HEK293 (cell line): ENCODE results near the gene LTBP1.

Experiments used
- BCL11B ChIP-seq: fragments of 450-650 bp; formaldehyde crosslinking; IDR thresholded peaks from 2 replicates; pipeline ENCODE4 v1.5.1; 2016; ENCODE audit warnings: low read depth, missing biosample characterization, missing genetic modification characterization
- FEZF1 ChIP-seq: fragments of 450-650 bp; formaldehyde crosslinking; IDR thresholded peaks from 2 replicates; pipeline ENCODE4 v1.5.1; 2016; ENCODE audit warnings: missing biosample characterization, missing genetic modification characterization
- GFI1B ChIP-seq: fragments of 450-650 bp; formaldehyde crosslinking; IDR thresholded peaks from 2 replicates; pipeline ENCODE4 v1.5.1; 2016; ENCODE audit warnings: missing biosample characterization, missing genetic modification characterization
- GLIS1 ChIP-seq: fragments of 450-650 bp; formaldehyde crosslinking; IDR thresholded peaks from 2 replicates; pipeline ENCODE4 v1.5.1; 2016; ENCODE audit warnings: missing biosample characterization, missing genetic modification characterization
- GLIS2 ChIP-seq: fragments of 450-650 bp; formaldehyde crosslinking; IDR thresholded peaks from 2 replicates; pipeline ENCODE4 v1.5.1; 2016; ENCODE audit warnings: missing biosample characterization, missing genetic modification characterization
- HOXD13 ChIP-seq: sonication (generic); formaldehyde crosslinking; IDR thresholded peaks from 2 replicates; pipeline ENCODE4 v1.8.0; 2022; ENCODE audit warnings: missing genetic modification reagents, borderline replicate concordance
- KLF10 ChIP-seq: fragments of 450-650 bp; IDR thresholded peaks from 2 replicates; pipeline ENCODE4 v1.5.1; 2018; ENCODE audit warnings: missing biosample characterization, mild to moderate bottlenecking, missing genetic modification characterization
- KLF8 ChIP-seq: fragments of 450-650 bp; formaldehyde crosslinking; IDR thresholded peaks from 2 replicates; pipeline ENCODE4 v1.5.1; 2016; ENCODE audit warnings: missing biosample characterization, missing genetic modification characterization
- KLF9 ChIP-seq: fragments of 450-650 bp; formaldehyde crosslinking; IDR thresholded peaks from 2 replicates; pipeline ENCODE4 v1.5.1; 2016; ENCODE audit warnings: missing biosample characterization, missing genetic modification characterization, low read depth
- MZF1 ChIP-seq: fragments of 450-650 bp; formaldehyde crosslinking; IDR thresholded peaks from 2 replicates; pipeline ENCODE4 v1.5.1; 2017; ENCODE audit warnings: missing biosample characterization, missing genetic modification characterization, borderline replicate concordance
- OVOL3 ChIP-seq: fragments of 450-650 bp; formaldehyde crosslinking; IDR thresholded peaks from 2 replicates; pipeline ENCODE4 v1.5.1; 2016; ENCODE audit warnings: missing biosample characterization, missing genetic modification characterization
- SETDB1 ChIP-seq: IDR thresholded peaks from one replicate; pipeline ENCODE4 v1.6.1; 2017; ENCODE audit warnings: mild to moderate bottlenecking, low read length, moderate library complexity, mixed read lengths; ENCODE audit not compliant: insufficient read length
- TCF7L2 ChIP-seq: IDR thresholded peaks from 2 replicates; pipeline ENCODE4 v1.6.1; 2011; ENCODE audit warnings: low read depth, mild to moderate bottlenecking, inconsistent platforms, low read length, moderate library complexity, borderline replicate concordance
- ZBTB10 ChIP-seq: fragments of 450-650 bp; formaldehyde crosslinking; IDR thresholded peaks from 2 replicates; pipeline ENCODE4 v1.5.1; 2016; ENCODE audit warnings: missing biosample characterization, missing genetic modification characterization
- ZBTB21 ChIP-seq: fragments of 450-650 bp; formaldehyde crosslinking; IDR thresholded peaks from 2 replicates; pipeline ENCODE4 v1.5.1; 2017; ENCODE audit warnings: missing biosample characterization, missing genetic modification characterization
- ZNF18 ChIP-seq: fragments of 450-650 bp; formaldehyde crosslinking; IDR thresholded peaks from 2 replicates; pipeline ENCODE4 v1.5.1; 2016; ENCODE audit warnings: missing biosample characterization, missing genetic modification characterization
- ZNF184 ChIP-seq: fragments of 450-650 bp; IDR thresholded peaks from 2 replicates; pipeline ENCODE4 v1.5.1; 2018; ENCODE audit warnings: missing biosample characterization, mild to moderate bottlenecking, missing genetic modification characterization
- ZNF266 ChIP-seq: fragments of 450-650 bp; formaldehyde crosslinking; IDR thresholded peaks from 2 replicates; pipeline ENCODE4 v1.5.1; 2016; ENCODE audit warnings: missing biosample characterization, missing genetic modification characterization, low read depth
- ZNF302 ChIP-seq: fragments of 450-650 bp; formaldehyde crosslinking; IDR thresholded peaks from 2 replicates; pipeline ENCODE4 v1.5.1; 2016; ENCODE audit warnings: missing biosample characterization, missing genetic modification characterization, low read depth
- ZNF335 ChIP-seq: fragments of 450-650 bp; formaldehyde crosslinking; conservative IDR thresholded peaks from 2 replicates; pipeline ENCODE4 v1.5.1; 2016; ENCODE audit warnings: missing biosample characterization, missing genetic modification characterization
- ZNF423 ChIP-seq: fragments of 450-650 bp; formaldehyde crosslinking; IDR thresholded peaks from 2 replicates; pipeline ENCODE4 v1.5.1; 2016; ENCODE audit warnings: missing biosample characterization, missing genetic modification characterization
- ZNF501 ChIP-seq: fragments of 450-650 bp; formaldehyde crosslinking; IDR thresholded peaks from 2 replicates; pipeline ENCODE4 v1.5.1; 2016; ENCODE audit warnings: missing biosample characterization, missing genetic modification characterization
- ZNF514 ChIP-seq: fragments of 450-650 bp; formaldehyde crosslinking; IDR thresholded peaks from 2 replicates; pipeline ENCODE4 v1.5.1; 2016; ENCODE audit warnings: missing biosample characterization, missing genetic modification characterization
- ZNF529 ChIP-seq: fragments of 450-650 bp; formaldehyde crosslinking; IDR thresholded peaks from 2 replicates; pipeline ENCODE4 v1.5.1; 2017; ENCODE audit warnings: missing genetic modification characterization, missing biosample characterization; ENCODE audit not compliant: insufficient replicate concordance
- ZNF530 ChIP-seq: fragments of 450-650 bp; formaldehyde crosslinking; IDR thresholded peaks from 2 replicates; pipeline ENCODE4 v1.5.1; 2016; ENCODE audit warnings: low read depth, missing biosample characterization, missing genetic modification characterization
- ZNF555 ChIP-seq: fragments of 450-650 bp; formaldehyde crosslinking; conservative IDR thresholded peaks from 2 replicates; pipeline ENCODE4 v1.5.1; 2017; ENCODE audit warnings: missing biosample characterization, mild to moderate bottlenecking, missing genetic modification characterization, inconsistent platforms
- ZNF571 ChIP-seq: fragments of 450-650 bp; formaldehyde crosslinking; IDR thresholded peaks from 2 replicates; pipeline ENCODE4 v1.5.0; 2017; ENCODE audit warnings: missing biosample characterization, missing genetic modification characterization
- ZNF580 ChIP-seq: fragments of 450-650 bp; formaldehyde crosslinking; IDR thresholded peaks from 2 replicates; pipeline ENCODE4 v1.5.1; 2016; ENCODE audit warnings: missing biosample characterization, missing genetic modification characterization
- ZNF596 ChIP-seq: fragments of 450-650 bp; IDR thresholded peaks from 2 replicates; pipeline ENCODE4 v1.5.0; 2018; ENCODE audit warnings: missing biosample characterization, mild to moderate bottlenecking, missing genetic modification characterization, moderate library complexity
- ZNF670 ChIP-seq: fragments of 450-650 bp; formaldehyde crosslinking; IDR thresholded peaks from 2 replicates; pipeline ENCODE4 v1.5.1; 2016; ENCODE audit warnings: missing biosample characterization, missing genetic modification characterization, low read depth
- ZNF677 ChIP-seq: fragments of 450-650 bp; IDR thresholded peaks from 2 replicates; pipeline ENCODE4 v1.5.0; 2018; ENCODE audit warnings: missing biosample characterization, mild to moderate bottlenecking, missing genetic modification characterization, moderate library complexity
- ZNF791 ChIP-seq: fragments of 450-650 bp; formaldehyde crosslinking; IDR thresholded peaks from 2 replicates; pipeline ENCODE4 v1.5.1; 2016; ENCODE audit warnings: missing biosample characterization, missing genetic modification characterization
- TF ChIP-seq, protein P1 (sequence below): fragments of 450-650 bp; formaldehyde crosslinking; IDR thresholded peaks from 2 replicates; pipeline ENCODE4 v1.5.1; 2016; ENCODE audit warnings: missing biosample characterization, missing genetic modification characterization
- TF ChIP-seq, protein P2 (sequence below): fragments of 450-650 bp; formaldehyde crosslinking; IDR thresholded peaks from 2 replicates; pipeline ENCODE4 v1.5.1; 2016; ENCODE audit warnings: missing biosample characterization, missing genetic modification characterization

LTBP1 gene

DNA sequence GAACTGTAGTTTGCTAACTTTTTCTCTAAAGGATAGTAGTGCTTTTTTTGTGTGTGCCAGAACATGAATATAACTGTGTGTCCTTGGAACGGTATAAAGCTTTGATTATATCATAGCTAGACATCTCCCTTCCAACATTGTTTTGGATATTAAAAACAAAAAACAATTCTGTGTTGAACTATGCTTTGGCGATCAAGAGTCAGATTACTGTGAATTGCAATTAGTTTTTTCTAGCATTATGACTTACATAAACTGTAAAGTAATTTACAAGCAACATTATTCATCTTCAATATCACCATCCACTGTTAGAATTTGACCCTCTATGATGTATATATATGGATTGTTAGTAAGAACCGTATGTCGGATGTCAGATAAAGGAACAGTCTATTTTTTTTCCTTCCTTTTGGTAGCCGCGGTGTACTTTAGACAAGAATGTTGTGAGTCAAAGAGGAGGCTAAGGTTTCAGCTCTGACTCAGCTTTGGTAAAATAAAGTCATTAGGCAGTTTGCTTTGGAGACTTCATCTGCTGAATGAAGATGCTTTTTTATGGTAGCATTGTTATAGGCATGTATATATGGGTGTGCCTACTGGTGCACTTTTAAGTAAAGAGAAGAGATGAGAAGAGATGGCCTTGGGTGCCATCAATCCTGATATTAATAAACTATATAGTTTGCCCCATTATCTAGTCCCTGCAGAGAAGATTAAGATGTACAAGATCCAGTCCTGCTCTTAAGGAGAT lies 76.4 kb downstream of the LTBP1 start (continued):
- TF ChIP-seq, protein P1, sequence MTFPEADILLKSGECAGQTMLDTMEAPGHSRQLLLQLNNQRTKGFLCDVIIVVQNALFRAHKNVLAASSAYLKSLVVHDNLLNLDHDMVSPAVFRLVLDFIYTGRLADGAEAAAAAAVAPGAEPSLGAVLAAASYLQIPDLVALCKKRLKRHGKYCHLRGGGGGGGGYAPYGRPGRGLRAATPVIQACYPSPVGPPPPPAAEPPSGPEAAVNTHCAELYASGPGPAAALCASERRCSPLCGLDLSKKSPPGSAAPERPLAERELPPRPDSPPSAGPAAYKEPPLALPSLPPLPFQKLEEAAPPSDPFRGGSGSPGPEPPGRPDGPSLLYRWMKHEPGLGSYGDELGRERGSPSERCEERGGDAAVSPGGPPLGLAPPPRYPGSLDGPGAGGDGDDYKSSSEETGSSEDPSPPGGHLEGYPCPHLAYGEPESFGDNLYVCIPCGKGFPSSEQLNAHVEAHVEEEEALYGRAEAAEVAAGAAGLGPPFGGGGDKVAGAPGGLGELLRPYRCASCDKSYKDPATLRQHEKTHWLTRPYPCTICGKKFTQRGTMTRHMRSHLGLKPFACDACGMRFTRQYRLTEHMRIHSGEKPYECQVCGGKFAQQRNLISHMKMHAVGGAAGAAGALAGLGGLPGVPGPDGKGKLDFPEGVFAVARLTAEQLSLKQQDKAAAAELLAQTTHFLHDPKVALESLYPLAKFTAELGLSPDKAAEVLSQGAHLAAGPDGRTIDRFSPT (tag by site-specific recombination), result 0 out of 2 replicates have a peak, but pooled peaks have one; percentile 9
- TF ChIP-seq GLIS1 (tag by site-specific recombination), result no peak
- no peak for TF ChIP-seq ZNF670 (tag by site-specific recombination)
- no peak for TF ChIP-seq ZNF266
- no peak for TF ChIP-seq ZNF791
- no peak for TF ChIP-seq ZNF335 (tag by site-specific recombination)
- TF ChIP-seq ZNF423 (tag by site-specific recombination), result no peak
- TF ChIP-seq HOXD13 (CRISPR knock-in tag), result no peak
- no peak for TF ChIP-seq ZBTB21
- TF ChIP-seq ZNF596 (tag by site-specific recombination), result no peak
- TF ChIP-seq ZNF571 (tag by site-specific recombination), result no peak
- TF ChIP-seq ZNF580 (tag by site-specific recombination), result no peak
- TF ChIP-seq TCF7L2, result no peak
- no peak for TF ChIP-seq ZNF555 (tag by site-specific recombination)
- TF ChIP-seq GLIS2 (tag by site-specific recombination), result no peak
- no peak for TF ChIP-seq BCL11B (tag by site-specific recombination)
- TF ChIP-seq ZNF677 (tag by site-specific recombination), result no peak
- TF ChIP-seq KLF10 (tag by site-specific recombination), result no peak
- TF ChIP-seq ZNF514, result no peak
- TF ChIP-seq SETDB1, result no peak
- no peak for TF ChIP-seq ZNF184 (tag by site-specific recombination)
- no peak for TF ChIP-seq KLF8 (tag by site-specific recombination)
- TF ChIP-seq, protein P2, sequence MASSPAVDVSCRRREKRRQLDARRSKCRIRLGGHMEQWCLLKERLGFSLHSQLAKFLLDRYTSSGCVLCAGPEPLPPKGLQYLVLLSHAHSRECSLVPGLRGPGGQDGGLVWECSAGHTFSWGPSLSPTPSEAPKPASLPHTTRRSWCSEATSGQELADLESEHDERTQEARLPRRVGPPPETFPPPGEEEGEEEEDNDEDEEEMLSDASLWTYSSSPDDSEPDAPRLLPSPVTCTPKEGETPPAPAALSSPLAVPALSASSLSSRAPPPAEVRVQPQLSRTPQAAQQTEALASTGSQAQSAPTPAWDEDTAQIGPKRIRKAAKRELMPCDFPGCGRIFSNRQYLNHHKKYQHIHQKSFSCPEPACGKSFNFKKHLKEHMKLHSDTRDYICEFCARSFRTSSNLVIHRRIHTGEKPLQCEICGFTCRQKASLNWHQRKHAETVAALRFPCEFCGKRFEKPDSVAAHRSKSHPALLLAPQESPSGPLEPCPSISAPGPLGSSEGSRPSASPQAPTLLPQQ (tag by site-specific recombination), result no peak
- no peak for TF ChIP-seq OVOL3
- TF ChIP-seq FEZF1 (tag by site-specific recombination), result no peak
- TF ChIP-seq ZBTB10 (tag by site-specific recombination), result no peak
- TF ChIP-seq MZF1 (tag by site-specific recombination), result no peak
- no peak for TF ChIP-seq ZNF529 (tag by site-specific recombination)
- TF ChIP-seq ZNF501 (tag by site-specific recombination), result no peak; the same call in 1 of the 2 replicates
- TF ChIP-seq ZNF530 (tag by site-specific recombination), result no peak
- TF ChIP-seq ZNF18 (tag by site-specific recombination), result no peak
- TF ChIP-seq GFI1B, result no peak
- no peak for TF ChIP-seq ZNF302 (tag by site-specific recombination)
- no peak for TF ChIP-seq KLF9 (tag by site-specific recombination)
